ENCODE measurements around the gene B3GNT2.

Gene B3GNT2

GRCh38 chr2:62163834-62164233, 32.1 kb upstream of the B3GNT2 start:
- Histone ChIP-seq H2BK120ac (ENCODE audit: low read depth, low read length) (no peak overlapping the region), H3K4me3 (ENCODE audit: low read length in 2 of 2) (no peak overlapping the region), H3K36me3 (replicated peaks in 1 of 2; ENCODE audit: control insufficient read depth in 2 of 2, insufficient read depth in 2 of 2, low read length in 2 of 2) (no peaks in the 10 kb centered on the region), H3K4ac (ENCODE audit: low read length) (no peak overlapping the region), H2AFZ (ENCODE audit: low read length) (no peak overlapping the region), H3K27me3 (ENCODE audit: control insufficient read depth in 3 of 3, insufficient read depth in 3 of 3, low read depth in 1 of 3, low read length in 3 of 3) (peaks cover 0 to 4% (median 0%) of the 10 kb centered on the region in 3 experiments), H2BK12ac (ENCODE audit: low read length) (no peak overlapping the region), H2AK5ac (ENCODE audit: low read depth, low read length) (no peak overlapping the region), H2BK5ac (ENCODE audit: low read length) (no peak overlapping the region), H3K9me3 (replicated peaks in 1 of 2; ENCODE audit: control insufficient read depth in 2 of 2, insufficient read depth in 1 of 2, low read depth in 1 of 2, low read length in 2 of 2) (no peaks in the 10 kb centered on the region), H3K14ac (ENCODE audit: low read length) (no peak overlapping the region), H4K8ac (ENCODE audit: low read depth, low read length) (no peak overlapping the region), H4K91ac (ENCODE audit: low read depth, low read length, poor library complexity) (no peak overlapping the region), H2BK15ac (ENCODE audit: low read length) (no peak overlapping the region), H3K27ac (replicated peaks; ENCODE audit: low read length) (no peak overlapping the region), H3K4me2 (ENCODE audit: insufficient read depth, low read length, poor library complexity, severe bottlenecking) (no peak overlapping the region), H3K9ac (ENCODE audit: low read depth, low read length, poor library complexity) (no peak overlapping the region), H3K18ac (ENCODE audit: low read length) (no peak overlapping the region), H3K4me1 (ENCODE audit: control insufficient read depth in 2 of 2, insufficient read depth in 1 of 2, low read depth in 1 of 2, low read length in 2 of 2) (no peaks in the 10 kb centered on the region), H3K23ac (ENCODE audit: low read depth, low read length, poor library complexity) (no peak overlapping the region), H3K79me1 (ENCODE audit: low read depth, low read length) (no peaks in the 10 kb centered on the region)
- DNase-seq (ENCODE audit: low spot score), result no peak
- no CpG with 5 or more reads among the region's 2 CpGs for WGBS, 2 donors (ENCODE audit: extremely low coverage in 2 of 2, insufficient read length in 2 of 2, insufficient replicate concordance in 1 of 2)

GRCh38 chr2:62175728-62176127, 20.2 kb upstream of the B3GNT2 start:
- WGBS, 2 donors (ENCODE audit: extremely low coverage in 2 of 2, insufficient read length in 2 of 2, insufficient replicate concordance in 1 of 2), result no CpG with 5 or more reads among the region's 4 CpGs
- H3K4me3 ChIP-seq (ENCODE audit: low read length in 2 of 2), result no peak overlapping the region
- H2BK12ac ChIP-seq (ENCODE audit: low read length), result no peak overlapping the region
- no peak overlapping the region for H2BK15ac ChIP-seq (ENCODE audit: low read length)
- H3K14ac ChIP-seq (ENCODE audit: low read length), result no peak overlapping the region
- H2BK120ac ChIP-seq (ENCODE audit: low read depth, low read length), result no peak overlapping the region
- no peak for DNase-seq (ENCODE audit: low spot score)
- no peak overlapping the region for H4K8ac ChIP-seq (ENCODE audit: low read depth, low read length)
- peaks cover 0 to 14% of the 10 kb centered on the region in 2 donors for H3K4me1 ChIP-seq (ENCODE audit: control insufficient read depth in 2 of 2, insufficient read depth in 1 of 2, low read depth in 1 of 2, low read length in 2 of 2)
- no peak overlapping the region for H2AK5ac ChIP-seq (ENCODE audit: low read depth, low read length)
- no peaks in the 10 kb centered on the region for H3K9me3 ChIP-seq (replicated peaks in 1 of 2; ENCODE audit: control insufficient read depth in 2 of 2, insufficient read depth in 1 of 2, low read depth in 1 of 2, low read length in 2 of 2)
- no peak overlapping the region for H2BK5ac ChIP-seq (ENCODE audit: low read length)
- no peak overlapping the region for H3K27ac ChIP-seq (replicated peaks; ENCODE audit: low read length)
- H2AFZ ChIP-seq (ENCODE audit: low read length), result peak overlapping the region; percentile 61
- H3K23ac ChIP-seq (ENCODE audit: low read depth, low read length, poor library complexity), result no peak overlapping the region
- no peak overlapping the region for H4K91ac ChIP-seq (ENCODE audit: low read depth, low read length, poor library complexity)
- H3K4ac ChIP-seq (ENCODE audit: low read length), result no peak overlapping the region
- no peak overlapping the region for H3K9ac ChIP-seq (ENCODE audit: low read depth, low read length, poor library complexity)
- no peaks in the 10 kb centered on the region for H3K27me3 ChIP-seq (ENCODE audit: control insufficient read depth in 3 of 3, insufficient read depth in 3 of 3, low read depth in 1 of 3, low read length in 3 of 3)
- no peaks in the 10 kb centered on the region for H3K36me3 ChIP-seq (replicated peaks in 1 of 2; ENCODE audit: control insufficient read depth in 2 of 2, insufficient read depth in 2 of 2, low read length in 2 of 2)
- H3K79me1 ChIP-seq (ENCODE audit: low read depth, low read length), result no peaks in the 10 kb centered on the region
- no peak overlapping the region for H3K4me2 ChIP-seq (ENCODE audit: insufficient read depth, low read length, poor library complexity, severe bottlenecking)
- no peak overlapping the region for H3K18ac ChIP-seq (ENCODE audit: low read length)

- no peaks in the 10 kb centered on the region for H3K9me3 ChIP-seq (replicated peaks in 1 of 2; ENCODE audit: control insufficient read depth in 2 of 2, insufficient read depth in 1 of 2, low read depth in 1 of 2, low read length in 2 of 2)
- no peak overlapping the region for H3K4me3 ChIP-seq (ENCODE audit: low read length in 2 of 2)
- no peak overlapping the region for H2AFZ ChIP-seq (ENCODE audit: low read length)
- no peak overlapping the region for H3K4ac ChIP-seq (ENCODE audit: low read length)
- no peak for DNase-seq (ENCODE audit: low spot score)
- H3K14ac ChIP-seq (ENCODE audit: low read length), result no peak overlapping the region
- H3K23ac ChIP-seq (ENCODE audit: low read depth, low read length, poor library complexity), result no peak overlapping the region
- no peaks in the 10 kb centered on the region for H3K79me1 ChIP-seq (ENCODE audit: low read depth, low read length)
- H3K27ac ChIP-seq (replicated peaks; ENCODE audit: low read length), result no peak overlapping the region
- no peaks in the 10 kb centered on the region for H3K36me3 ChIP-seq (replicated peaks in 1 of 2; ENCODE audit: control insufficient read depth in 2 of 2, insufficient read depth in 2 of 2, low read length in 2 of 2)
- H2AK5ac ChIP-seq (ENCODE audit: low read depth, low read length), result no peak overlapping the region
- no peak overlapping the region for H2BK5ac ChIP-seq (ENCODE audit: low read length)
- H2BK15ac ChIP-seq (ENCODE audit: low read length), result no peak overlapping the region
- H2BK12ac ChIP-seq (ENCODE audit: low read length), result no peak overlapping the region
- no peaks in the 10 kb centered on the region for H3K27me3 ChIP-seq (ENCODE audit: control insufficient read depth in 3 of 3, insufficient read depth in 3 of 3, low read depth in 1 of 3, low read length in 3 of 3)
- H4K91ac ChIP-seq (ENCODE audit: low read depth, low read length, poor library complexity), result no peak overlapping the region
- no peak overlapping the region for H3K9ac ChIP-seq (ENCODE audit: low read depth, low read length, poor library complexity)
- no peak overlapping the region for H2BK120ac ChIP-seq (ENCODE audit: low read depth, low read length)
- no peak overlapping the region for H4K8ac ChIP-seq (ENCODE audit: low read depth, low read length)
- H3K4me1 ChIP-seq (ENCODE audit: control insufficient read depth in 2 of 2, insufficient read depth in 1 of 2, low read depth in 1 of 2, low read length in 2 of 2), result peaks cover 3 to 21% of the 10 kb centered on the region in 2 donors
- no peak overlapping the region for H3K4me2 ChIP-seq (ENCODE audit: insufficient read depth, low read length, poor library complexity, severe bottlenecking)
- no peak overlapping the region for H3K18ac ChIP-seq (ENCODE audit: low read length)
These were observed 19.1 kb upstream of the B3GNT2 start for GRCh38 chr2:62176801-62177200.

- Histone ChIP-seq H4K8ac (ENCODE audit: low read depth, low read length) (no peak overlapping the region), H3K36me3 (replicated peaks in 1 of 2; ENCODE audit: control insufficient read depth in 2 of 2, insufficient read depth in 2 of 2, low read length in 2 of 2) (no peaks in the 10 kb centered on the region), H2BK120ac (ENCODE audit: low read depth, low read length) (no peak overlapping the region), H3K18ac (ENCODE audit: low read length) (no peak overlapping the region), H3K23ac (ENCODE audit: low read depth, low read length, poor library complexity) (no peak overlapping the region), H2BK15ac (ENCODE audit: low read length) (no peak overlapping the region), H2BK5ac (ENCODE audit: low read length) (no peak overlapping the region), H3K14ac (ENCODE audit: low read length) (no peak overlapping the region), H3K9me3 (replicated peaks in 1 of 2; ENCODE audit: control insufficient read depth in 2 of 2, insufficient read depth in 1 of 2, low read depth in 1 of 2, low read length in 2 of 2) (no peaks in the 10 kb centered on the region), H2AK5ac (ENCODE audit: low read depth, low read length) (no peak overlapping the region), H3K27me3 (ENCODE audit: control insufficient read depth in 3 of 3, insufficient read depth in 3 of 3, low read depth in 1 of 3, low read length in 3 of 3) (no peaks in the 10 kb centered on the region), H3K9ac (ENCODE audit: low read depth, low read length, poor library complexity) (no peak overlapping the region), H3K4me3 (ENCODE audit: low read length in 2 of 2) (no peak overlapping the region), H3K79me1 (ENCODE audit: low read depth, low read length) (no peaks in the 10 kb centered on the region), H2BK12ac (ENCODE audit: low read length) (no peak overlapping the region), H3K4me1 (ENCODE audit: control insufficient read depth in 2 of 2, insufficient read depth in 1 of 2, low read depth in 1 of 2, low read length in 2 of 2) (peaks cover 4 to 21% of the 10 kb centered on the region in 2 donors), H2AFZ (ENCODE audit: low read length) (no peak overlapping the region), H4K91ac (ENCODE audit: low read depth, low read length, poor library complexity) (no peak overlapping the region), H3K27ac (replicated peaks; ENCODE audit: low read length) (no peak overlapping the region), H3K4ac (ENCODE audit: low read length) (no peak overlapping the region), H3K4me2 (ENCODE audit: insufficient read depth, low read length, poor library complexity, severe bottlenecking) (no peak overlapping the region)
- WGBS, 2 donors (ENCODE audit: extremely low coverage in 2 of 2, insufficient read length in 2 of 2, insufficient replicate concordance in 1 of 2), result no CpG with 5 or more reads among the region's 4 CpGs
- no peak for DNase-seq (ENCODE audit: low spot score)
These were observed 18.4 kb upstream of the B3GNT2 start for GRCh38 chr2:62177392-62178049.
